ENCODE measurements around the gene ABAT. TPM values are rescaled to one million over a fixed set of nuclear protein-coding genes. Genes with fewer than 3 reads are reported as not detected.

The ABAT gene
- total RNA-seq, 8 experiments from 2014 or later: 21.2 to 125 (median 84.4) TPM

DNA sequence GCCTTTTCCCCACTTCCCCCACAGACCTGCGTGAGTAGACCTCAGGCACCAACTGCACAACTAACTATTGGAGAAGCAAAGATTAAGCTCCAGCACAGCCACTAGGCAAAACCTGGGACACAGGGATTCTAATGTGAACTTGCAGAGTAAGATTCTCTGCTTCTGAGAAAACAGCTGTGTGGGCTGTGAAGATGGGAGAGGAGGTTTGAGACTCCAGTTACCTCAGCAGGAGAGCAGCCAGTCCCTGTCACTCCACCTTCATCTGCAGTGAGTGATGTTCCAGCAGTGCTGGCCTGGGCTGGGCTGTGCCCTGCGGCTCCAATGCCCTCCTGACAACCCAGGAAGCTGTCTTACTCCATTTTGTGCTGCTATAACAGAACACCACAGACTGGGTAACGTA, 18.0 kb upstream of the ABAT start:
- Histone ChIP-seq H3K4me1 (replicated peaks in 1 of 2) (peaks cover 0 to 8% of the 10 kb centered on the region in 2 donors), H3K4me3 (no peak overlapping the region), H3K27ac (no peak overlapping the region)
- no peak for ATAC-seq (replicated peaks in 6 of 8)
- WGBS, 10 experiments: 0 to 67% (median 0%) methylated on average over 1 to 3 of the region's 3 CpGs; no CpG with 5 or more reads in 5 of the 10 experiments
- in situ Hi-C loops (cut with MboI; ENCODE audit: low pct_unique_long_range_greater_than_20kb in 2 of 9, low sequenced_read_pairs in 9 of 9, unreplicated experiment in 9 of 9): loop anchor here in 5 of 9 experiments (25.0 kb wide), 2 partner anchors 131 to 231 kb away; partner anchors contain the start of genes PMM2 (in 4 of the 5), TMEM186 (in 4 of the 5) and LITAFD (in 2 of the 5)

DNA sequence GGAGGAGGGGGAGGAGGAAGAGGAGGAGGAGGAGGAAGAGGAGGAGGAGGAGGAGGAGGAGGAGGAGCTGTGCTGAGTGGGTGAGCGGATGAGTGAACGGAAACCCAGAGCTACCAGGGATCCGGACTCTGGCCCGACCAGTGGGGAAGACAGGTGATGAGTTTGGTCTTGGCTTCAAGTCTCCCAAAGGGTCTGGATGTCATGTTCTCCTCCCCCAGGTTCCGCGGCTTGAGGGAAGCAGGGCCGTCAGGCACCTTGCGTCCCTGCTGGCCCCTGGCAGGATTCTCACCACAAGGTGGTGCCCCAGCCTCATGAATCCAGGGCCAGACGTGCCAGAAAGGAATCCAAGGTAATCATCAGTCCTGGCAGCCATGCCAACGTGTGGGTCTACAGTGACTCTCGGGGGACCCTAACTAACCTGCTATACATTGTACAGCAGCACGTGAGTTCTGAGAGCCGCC, 13.5 kb upstream of the ABAT start:
- in situ Hi-C loops (cut with MboI; ENCODE audit: low pct_unique_long_range_greater_than_20kb in 2 of 9, low sequenced_read_pairs in 9 of 9, unreplicated experiment in 9 of 9): loop anchor here in 8 of 9 experiments (10.0 to 25.0 kb wide), 4 partner anchors 124 to 226 kb away; partner anchors contain the start of genes PMM2 (in 6 of the 8), TMEM186 (in 6 of the 8) and LITAFD (in 2 of the 8)
- Histone ChIP-seq H3K4me1 (replicated peaks in 1 of 2) (peaks cover 0 to 9% of the 10 kb centered on the region in 2 donors), H3K27ac (no peak overlapping the region), H3K4me3 (no peak overlapping the region)
- WGBS, 10 experiments: 0% methylated on average over 1 to 3 of the region's 13 CpGs; no CpG with 5 or more reads in 8 of the 10 experiments
- peak; percentile 86 to 98 (median 91) for ATAC-seq (replicated peaks in 6 of 8)

DNA sequence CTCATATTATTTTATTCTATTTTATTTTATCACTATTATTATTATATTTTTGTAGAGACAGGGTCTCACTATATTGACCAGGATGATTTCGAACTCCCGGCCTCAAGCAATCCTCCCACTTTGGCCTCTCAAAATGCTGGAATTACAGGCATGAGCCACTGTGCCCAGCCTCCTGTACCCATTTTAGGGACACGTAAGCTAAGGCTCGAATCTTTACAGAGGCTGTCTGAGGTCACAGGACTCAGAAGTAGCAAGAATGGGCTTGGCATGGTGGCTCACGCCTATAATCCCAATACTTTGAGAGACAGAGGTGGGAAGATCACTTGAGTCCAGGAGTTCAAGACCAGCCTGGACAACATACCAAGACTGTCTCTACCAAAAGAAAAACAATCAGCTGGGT, 12.7 kb upstream of the ABAT start:
- no peak for ATAC-seq (replicated peaks in 6 of 8)
- no peak overlapping the region for H3K27ac ChIP-seq
- 0 to 96% (median 85%) methylated on average over 1 to 4 of the region's 5 CpGs; no CpG with 5 or more reads in 4 of the 10 experiments for WGBS, 10 experiments
- peaks cover 0 to 9% of the 10 kb centered on the region in 2 donors for H3K4me1 ChIP-seq (replicated peaks in 1 of 2)
- no peak overlapping the region for H3K4me3 ChIP-seq
- in situ Hi-C loops (cut with MboI; ENCODE audit: low pct_unique_long_range_greater_than_20kb in 2 of 9, low sequenced_read_pairs in 9 of 9, unreplicated experiment in 9 of 9): loop anchor here in 8 of 9 experiments (10.0 to 25.0 kb wide), 4 partner anchors 123 to 226 kb away; partner anchors contain the start of genes PMM2 (in 6 of the 8), TMEM186 (in 6 of the 8) and LITAFD (in 2 of the 8)

DNA sequence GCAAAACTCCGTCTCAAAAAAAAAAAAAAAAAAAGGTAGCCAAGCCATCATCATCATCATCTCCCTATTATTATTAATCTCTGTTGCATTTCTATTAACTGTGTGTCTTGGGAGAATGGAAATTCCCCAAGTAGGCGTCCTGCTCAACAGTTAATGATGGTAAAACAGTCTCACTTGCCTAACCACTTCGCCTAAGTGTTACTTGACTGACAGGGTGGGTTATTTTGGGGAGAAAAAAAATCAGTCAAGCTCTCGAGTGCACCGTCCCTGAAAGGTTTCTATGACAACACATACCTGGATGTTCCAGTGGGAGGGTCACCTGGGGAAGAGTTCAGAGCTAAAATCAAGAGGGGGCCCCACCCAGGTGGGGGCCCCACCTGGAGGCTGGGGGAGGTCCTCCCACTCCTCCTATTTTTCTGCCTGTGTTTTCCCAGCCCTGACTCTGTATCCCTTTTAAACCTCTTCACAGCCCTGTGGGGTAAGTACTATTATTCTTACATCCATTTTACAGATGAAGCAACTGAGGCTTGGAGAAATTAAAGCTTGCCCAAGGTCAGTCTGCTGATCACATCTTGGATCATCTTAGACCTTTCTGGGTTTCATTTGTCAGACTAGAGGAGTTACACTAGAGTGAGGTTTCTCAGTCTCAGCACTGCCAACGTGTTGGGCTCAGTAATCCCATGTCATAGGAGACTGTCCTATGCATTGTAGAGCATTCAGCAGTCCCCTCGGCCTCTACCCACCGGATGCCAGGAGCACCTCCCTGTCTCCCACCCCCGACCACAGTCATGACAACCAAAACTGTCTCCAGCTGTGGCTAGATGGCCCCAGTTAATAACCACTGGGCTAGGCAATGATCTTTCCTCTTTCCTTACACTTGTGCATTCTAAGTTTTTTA, 11.0 kb upstream of the ABAT start:
- in situ Hi-C loops (cut with MboI; ENCODE audit: low pct_unique_long_range_greater_than_20kb in 2 of 9, low sequenced_read_pairs in 9 of 9, unreplicated experiment in 9 of 9): loop anchor here in 8 of 9 experiments (10.0 to 25.0 kb wide), 4 partner anchors 121 to 224 kb away; partner anchors contain the start of genes PMM2 (in 6 of the 8), TMEM186 (in 6 of the 8) and LITAFD (in 2 of the 8)
- ATAC-seq (replicated peaks in 6 of 8): no peak
- Histone ChIP-seq H3K4me3 (no peak overlapping the region), H3K27ac (no peak overlapping the region), H3K4me1 (replicated peaks in 1 of 2) (peaks cover 0 to 13% of the 10 kb centered on the region in 2 donors)
- 15 to 97% (median 76%) methylated on average over 2 to 8 of the region's 9 CpGs; no CpG with 5 or more reads in 3 of the 10 experiments for WGBS, 10 experiments

DNA sequence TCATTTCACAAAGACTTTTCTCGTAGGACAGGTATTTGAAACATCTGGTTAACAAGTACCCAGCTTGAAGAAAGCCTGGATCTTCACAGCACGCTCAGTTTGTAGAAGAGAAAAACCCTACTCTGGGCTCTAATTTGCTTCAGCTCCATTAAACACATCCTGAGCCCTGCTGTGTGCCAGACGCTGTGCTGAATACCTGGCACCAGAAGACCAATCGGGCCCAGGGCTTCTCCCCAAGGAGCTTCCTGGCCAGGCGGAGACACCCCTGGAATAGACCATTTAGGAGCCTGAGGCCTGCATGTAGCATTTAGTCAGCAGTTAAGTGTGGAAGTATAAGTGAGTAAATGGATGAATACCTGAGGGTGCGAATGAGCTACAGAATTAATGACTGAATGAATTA, 8.9 kb upstream of the ABAT start:
- no peak overlapping the region for H3K27ac ChIP-seq
- ATAC-seq (replicated peaks in 6 of 8): no peak
- in situ Hi-C loops (cut with MboI; ENCODE audit: low pct_unique_long_range_greater_than_20kb in 2 of 9, low sequenced_read_pairs in 9 of 9, unreplicated experiment in 9 of 9): loop anchor here in 8 of 9 experiments (10.0 to 25.0 kb wide), 4 partner anchors 119 to 222 kb away; partner anchors contain the start of genes PMM2 (in 6 of the 8), TMEM186 (in 6 of the 8) and LITAFD (in 2 of the 8)
- WGBS, 10 experiments: 30 to 100% (median 76%) methylated on average over 1 to 5 of the region's 6 CpGs; no CpG with 5 or more reads in 3 of the 10 experiments
- H3K4me1 ChIP-seq (replicated peaks in 1 of 2): peaks cover 0 to 13% of the 10 kb centered on the region in 2 donors
- H3K4me3 ChIP-seq: no peak overlapping the region

DNA sequence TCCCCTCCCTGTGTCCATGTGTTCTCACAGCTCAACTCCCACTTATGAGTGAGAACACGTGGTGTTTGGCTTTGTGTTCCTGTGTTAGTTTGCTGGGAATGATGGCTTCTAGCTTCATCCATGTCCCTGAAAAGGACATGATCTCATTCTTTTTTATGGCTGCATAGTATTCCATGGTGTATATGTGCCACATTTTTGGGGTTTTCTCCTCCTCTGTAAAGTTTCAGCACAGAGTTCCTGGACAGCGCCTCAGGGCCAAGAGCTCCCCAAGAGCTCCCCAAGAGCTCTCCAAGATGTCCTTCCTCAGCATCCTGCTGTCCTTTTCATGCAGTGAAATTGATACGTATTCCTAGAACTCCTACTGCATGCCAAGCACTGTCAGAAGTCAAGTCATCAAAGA, 6.9 kb upstream of the ABAT start:
- Histone ChIP-seq H3K4me1 (replicated peaks in 1 of 2) (peaks cover 0 to 13% of the 10 kb centered on the region in 2 donors), H3K27ac (no peak overlapping the region), H3K4me3 (no peak overlapping the region)
- no peak for ATAC-seq (replicated peaks in 6 of 8)
- in situ Hi-C loops (cut with MboI; ENCODE audit: low pct_unique_long_range_greater_than_20kb in 2 of 9, low sequenced_read_pairs in 9 of 9, unreplicated experiment in 9 of 9): loop anchor here in 8 of 9 experiments (10.0 to 25.0 kb wide), 4 partner anchors 117 to 220 kb away; partner anchors contain the start of genes PMM2 (in 6 of the 8), TMEM186 (in 6 of the 8) and LITAFD (in 2 of the 8)
- WGBS, 10 experiments: 20 to 89% (median 57%) methylated on average over 1 to 3 of the region's 3 CpGs; no CpG with 5 or more reads in 2 of the 10 experiments

DNA sequence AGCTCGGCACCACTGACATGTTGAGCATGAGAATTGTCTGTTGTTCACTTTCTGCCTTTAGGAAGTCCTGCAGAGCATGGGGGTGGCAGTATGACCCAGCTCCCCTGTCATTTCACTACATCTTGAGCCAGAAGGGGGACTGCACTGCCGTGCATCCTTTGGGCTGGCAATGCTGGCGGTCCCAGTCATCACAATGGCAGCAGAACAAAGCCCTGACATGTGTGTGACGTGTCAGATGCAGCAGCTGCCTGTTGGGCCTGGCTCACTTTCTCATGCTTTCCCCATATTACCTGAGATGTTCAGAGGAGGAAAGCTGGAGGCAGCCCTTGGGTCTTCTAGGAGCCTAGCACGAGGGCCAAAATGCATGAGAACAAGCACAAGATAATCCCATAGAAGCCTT, 6.3 kb upstream of the ABAT start:
- in situ Hi-C loops (cut with MboI; ENCODE audit: low pct_unique_long_range_greater_than_20kb in 2 of 9, low sequenced_read_pairs in 9 of 9, unreplicated experiment in 9 of 9): loop anchor here in 8 of 9 experiments (10.0 to 25.0 kb wide), 4 partner anchors 117 to 219 kb away; partner anchors contain the start of genes PMM2 (in 6 of the 8), TMEM186 (in 6 of the 8) and LITAFD (in 2 of the 8)
- Histone ChIP-seq H3K4me1 (replicated peaks in 1 of 2) (peaks cover 0 to 13% of the 10 kb centered on the region in 2 donors), H3K4me3 (no peak overlapping the region), H3K27ac (no peak overlapping the region)
- WGBS, 10 experiments: 0 to 86% (median 61%) methylated on average over 1 to 2 of the region's 5 CpGs; no CpG with 5 or more reads in 6 of the 10 experiments
- ATAC-seq (replicated peaks in 6 of 8): peak in 2 of 8 experiments; percentile 31 to 45

DNA sequence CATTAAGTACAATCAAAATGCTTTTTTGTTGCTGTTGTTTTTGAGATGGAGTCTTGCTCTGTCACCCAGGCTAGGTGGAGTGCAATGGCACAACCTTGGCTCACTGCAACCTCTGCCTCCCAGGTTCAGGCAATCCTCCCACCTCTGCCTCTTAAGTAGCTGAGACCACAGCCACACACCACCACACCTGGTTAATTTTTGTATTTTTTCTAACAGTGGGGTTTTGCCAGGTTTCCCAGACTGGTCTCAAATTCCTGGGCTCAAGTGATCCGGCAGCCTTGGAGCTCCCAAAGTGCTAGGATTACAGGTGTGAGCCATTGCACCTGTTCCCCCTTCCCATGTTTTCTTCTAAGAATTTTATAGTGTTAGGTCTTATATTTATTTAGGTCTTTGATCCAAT, 4.9 kb upstream of the ABAT start:
- 83 to 100% (median 100%) methylated on average over 1 of the region's 1 CpG; no CpG with 5 or more reads in 4 of the 10 experiments for WGBS, 10 experiments
- no peak overlapping the region for H3K27ac ChIP-seq
- in situ Hi-C loops (cut with MboI; ENCODE audit: low pct_unique_long_range_greater_than_20kb in 2 of 9, low sequenced_read_pairs in 9 of 9, unreplicated experiment in 9 of 9): loop anchor here in 8 of 9 experiments (10.0 to 25.0 kb wide), 4 partner anchors 115 to 218 kb away; partner anchors contain the start of genes PMM2 (in 6 of the 8), TMEM186 (in 6 of the 8) and LITAFD (in 2 of the 8)

DNA sequence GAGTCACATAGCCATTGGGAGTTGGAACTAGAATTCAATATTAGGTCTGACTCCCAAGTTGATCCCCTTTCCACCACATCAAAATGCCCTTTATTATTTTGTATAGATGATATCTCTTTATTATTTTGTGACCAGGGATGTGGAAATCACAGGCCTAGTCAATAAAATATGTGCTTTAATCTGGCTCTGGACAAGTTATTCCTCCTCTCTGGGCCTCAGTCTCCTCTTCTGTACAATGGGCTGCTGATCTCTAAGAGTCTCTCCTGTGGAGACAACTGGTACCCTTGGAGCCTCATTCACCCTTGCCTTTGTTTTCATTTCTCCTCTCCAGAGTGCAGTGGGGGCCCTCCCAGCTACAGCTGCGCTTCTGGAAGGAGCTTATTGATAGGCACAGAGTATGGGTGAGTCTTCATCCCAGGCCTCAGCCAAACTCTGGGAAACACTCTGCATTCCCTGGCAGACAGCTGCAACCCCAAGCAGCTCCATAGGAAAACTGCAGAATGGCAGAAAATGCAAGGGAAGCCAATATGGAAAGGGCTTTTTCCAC, 4.3 kb upstream of the ABAT start:
- Histone ChIP-seq H3K4me3 (no peak overlapping the region), H3K4me1 (replicated peaks in 1 of 2) (peaks cover 2 to 9% of the 10 kb centered on the region in 2 donors), H3K27ac (no peak overlapping the region)
- WGBS, 10 experiments: 17 to 83% methylated on average over 1 of the region's 1 CpG; no CpG with 5 or more reads in 8 of the 10 experiments
- ATAC-seq (replicated peaks in 6 of 8): no peak
- in situ Hi-C loops (cut with MboI; ENCODE audit: low pct_unique_long_range_greater_than_20kb in 2 of 9, low sequenced_read_pairs in 9 of 9, unreplicated experiment in 9 of 9): loop anchor here in 5 of 9 experiments (10.0 to 25.0 kb wide), 3 partner anchors 117 to 217 kb away; partner anchors contain the start of genes PMM2 (in 5 of the 5), TMEM186 (in 5 of the 5) and LITAFD (in 2 of the 5)

More for the DNA sequence above, 4.9 kb upstream of the ABAT start:
- H3K4me1 ChIP-seq (replicated peaks in 1 of 2): peaks cover 0 to 13% of the 10 kb centered on the region in 2 donors
- H3K4me3 ChIP-seq: no peak overlapping the region
- ATAC-seq (replicated peaks in 6 of 8): no peak

DNA sequence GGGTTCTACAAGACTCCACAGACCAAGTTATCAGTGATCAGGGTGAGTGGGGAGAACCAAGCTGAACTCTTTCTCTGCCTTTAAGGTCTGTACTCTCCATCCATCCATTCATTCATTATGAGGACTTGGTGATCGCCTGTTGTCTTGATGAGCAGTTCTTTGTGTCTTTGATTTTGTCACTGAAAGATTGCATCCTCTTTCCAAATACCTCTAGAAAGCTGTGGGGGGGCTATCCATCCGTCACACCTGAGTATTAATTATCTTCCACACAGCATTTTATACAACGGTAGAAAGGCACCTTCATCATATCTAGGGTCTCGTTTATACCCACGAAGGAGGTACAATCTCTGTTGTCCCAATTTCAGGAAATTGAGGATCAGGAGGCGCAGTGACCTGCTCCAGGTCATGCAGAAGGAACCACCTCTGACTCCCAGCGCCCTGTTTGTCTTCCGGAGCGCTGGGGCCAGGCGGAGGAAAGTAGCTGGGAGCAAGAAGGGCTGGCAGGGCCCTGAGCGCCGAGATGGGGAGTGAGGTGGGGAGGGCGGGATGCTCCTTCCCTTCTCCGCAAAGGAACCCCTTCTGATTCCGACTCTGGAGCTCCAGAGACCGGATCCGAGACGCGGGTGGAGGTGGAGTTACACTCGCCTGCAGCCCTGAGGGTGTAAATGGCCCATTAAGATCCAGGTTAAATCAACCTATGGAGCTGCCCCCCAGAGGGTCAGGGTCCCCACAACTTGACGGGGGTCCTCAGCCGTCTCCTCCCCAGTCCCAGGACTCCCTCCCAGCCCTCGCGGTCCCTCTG, 605 bp upstream of the ABAT start:
- Histone ChIP-seq H3K4me3 (peak overlapping the region; percentile 47 to 96 (median 65)), H3K4me1 (replicated peaks in 1 of 2) (peaks cover 13 to 21% of the 10 kb centered on the region in 2 donors), H3K27ac (no peak overlapping the region)
- WGBS, 10 experiments: 0 to 100% (median 34%) methylated on average over 1 to 9 of the region's 24 CpGs; no CpG with 5 or more reads in 1 of the 10 experiments
- peak; percentile 42 to 72 (median 64) for ATAC-seq (replicated peaks in 6 of 8)
- in situ Hi-C loops (cut with MboI; ENCODE audit: low pct_unique_long_range_greater_than_20kb in 2 of 9, low sequenced_read_pairs in 9 of 9, unreplicated experiment in 9 of 9): loop anchor here in 5 of 9 experiments (10.0 to 25.0 kb wide), 3 partner anchors 113 to 213 kb away; partner anchors contain the start of genes PMM2 (in 5 of the 5), TMEM186 (in 5 of the 5) and LITAFD (in 2 of the 5)
